Immature natural killer cell (primary cell): ENCODE data around the gene SRP68. TPM values are rescaled to one million over a fixed set of nuclear protein-coding genes. Genes with fewer than 3 reads are reported as not detected.
A peak's percentile ranks its signal among the peaks of the same experiment; 100 is the strongest.
"Not testable (repeated sequence)": the region's sequence is repeated elsewhere in the genome, so short reads cannot be mapped to it uniquely, and the experiment has no call there.

Experiments
- DNase-seq, 3 donors: peaks; one replicate each; pipeline ENCODE4 v3.0.0; 2022; ENCODE audit warnings: mixed read lengths in 1 of 3
- H3K27ac Mint-ChIP-seq, 6 donors: one replicate each; pipeline ENCODE4 v1.8.0; 2020; ENCODE audit warnings: mixed read lengths in 6 of 6, mild to moderate bottlenecking in 5 of 6, inconsistent platforms in 4 of 6, moderate library complexity in 3 of 6
- H3K27me3 Mint-ChIP-seq, 3 donors: one replicate each; pipeline ENCODE4 v1.8.0; 2020 to 2021; ENCODE audit warnings: low read depth in 3 of 3, mild to moderate bottlenecking in 3 of 3, mixed read lengths in 3 of 3, moderate library complexity in 3 of 3, inconsistent platforms in 1 of 3
- H3K36me3 Mint-ChIP-seq, 3 donors: one replicate each; pipeline ENCODE4 v1.8.0; 2020; ENCODE audit warnings: mixed read lengths in 3 of 3, inconsistent platforms in 2 of 3, mild to moderate bottlenecking in 2 of 3
- H3K4me1 Mint-ChIP-seq, 2 donors: one replicate each; pipeline ENCODE4 v1.8.0; 2020; ENCODE audit warnings: inconsistent platforms in 2 of 2, mild to moderate bottlenecking in 2 of 2, mixed read lengths in 2 of 2, moderate library complexity in 1 of 2
- H3K4me3 Mint-ChIP-seq, 5 donors: one replicate each; pipeline ENCODE4 v1.8.0; 2020; ENCODE audit warnings: mild to moderate bottlenecking in 5 of 5, mixed read lengths in 5 of 5, inconsistent platforms in 3 of 5, moderate library complexity in 3 of 5
- H3K9me3 Mint-ChIP-seq, 6 donors: one replicate each; pipeline ENCODE4 v1.8.0; 2020; ENCODE audit warnings: mild to moderate bottlenecking in 6 of 6, mixed read lengths in 6 of 6, inconsistent platforms in 4 of 6, moderate library complexity in 3 of 6
- polyA plus RNA-seq, 3 donors: library from polyadenylated mRNA; unstranded; fragments of 300-500 nt; fragmentation: Illumina TruSeq; gene quantifications; one replicate each; pipeline ENCODE4 v1.2.3, GENCODE V29; 2021

The SRP68 gene
- polyA plus RNA-seq, 3 donors from 2014 or later = 30.1 to 62.6 (median 61.0) TPM

DNA sequence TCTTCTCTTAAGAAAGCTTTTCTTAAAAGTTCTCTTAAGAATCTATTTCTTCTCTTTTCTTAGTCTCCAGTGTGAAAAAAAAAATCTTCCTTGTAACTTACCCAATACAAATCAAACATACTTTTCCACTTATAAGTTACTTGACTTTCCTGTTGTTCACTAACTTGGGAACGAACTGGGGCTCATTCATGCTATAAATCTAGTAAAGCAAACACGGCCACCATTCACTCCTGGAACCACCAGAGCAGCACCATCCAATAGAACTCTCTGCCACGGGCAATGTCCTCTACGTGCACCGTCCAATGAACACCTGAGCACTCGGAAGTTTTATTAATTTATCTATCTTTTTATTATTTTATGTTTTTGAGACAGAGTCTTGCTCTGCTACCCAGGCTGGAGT is 20.8 kb downstream of the SRP68 start:
- H3K9me3 Mint-ChIP-seq = no peaks in the 10 kb centered on the region
- H3K36me3 Mint-ChIP-seq = peaks cover 12 to 43% (median 35%) of the 10 kb centered on the region in 3 donors
- no peak overlapping the region for H3K27ac Mint-ChIP-seq
- H3K27me3 Mint-ChIP-seq = peaks cover 0 to 6% (median 3%) of the 10 kb centered on the region in 3 donors
- no peaks in the 10 kb centered on the region for H3K4me1 Mint-ChIP-seq
- no peak overlapping the region for H3K4me3 Mint-ChIP-seq
- no peak for DNase-seq

DNA sequence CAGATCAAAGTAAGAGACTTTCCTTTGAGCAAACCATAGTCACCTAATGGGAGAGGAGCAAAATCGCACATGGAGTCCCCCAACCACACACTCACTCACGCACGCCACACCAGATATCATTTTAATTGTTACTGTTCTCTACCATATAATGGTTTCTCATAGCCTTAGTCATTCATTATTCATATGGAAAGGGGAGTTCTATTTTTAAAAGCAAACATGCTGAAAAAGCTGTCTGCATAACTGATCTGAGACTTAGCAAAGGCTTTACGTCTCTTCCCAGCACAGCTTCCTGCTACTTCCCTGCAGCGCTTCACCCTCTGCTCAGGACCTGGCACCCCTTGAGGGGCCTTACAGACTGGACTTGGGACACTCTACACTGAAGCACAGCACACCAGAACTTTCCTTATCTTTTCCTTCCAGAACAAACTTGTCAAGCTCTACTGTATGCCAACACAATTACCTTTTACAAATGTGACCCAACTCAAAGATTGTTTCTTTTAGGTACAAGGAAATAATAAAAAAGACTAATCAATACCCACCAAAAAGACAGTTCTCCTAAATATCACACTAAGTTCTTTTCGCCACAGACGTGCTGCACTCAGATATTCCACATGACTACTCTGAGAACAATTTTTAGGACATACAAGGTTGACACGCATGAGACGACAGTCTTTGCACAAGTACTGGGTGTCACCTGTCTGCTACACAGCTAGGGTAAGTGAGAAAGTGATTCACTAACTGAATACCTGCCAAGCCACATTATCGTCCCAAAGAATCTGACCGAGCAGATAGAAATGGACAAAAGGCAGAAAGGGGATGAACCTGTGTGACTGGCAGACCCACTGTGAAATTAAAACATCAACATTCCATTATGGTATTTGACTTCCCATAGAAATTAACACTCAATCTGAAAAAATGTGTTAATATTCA is 21.5 kb downstream of the SRP68 start:
- Mint-ChIP-seq H3K4me1 (no peaks in the 10 kb centered on the region), H3K4me3 (no peak overlapping the region), H3K36me3 (peaks cover 14 to 38% (median 32%) of the 10 kb centered on the region in 3 donors), H3K27ac (no peak overlapping the region), H3K9me3 (no peaks in the 10 kb centered on the region), H3K27me3 (peaks cover 0 to 5% (median 3%) of the 10 kb centered on the region in 3 donors)
- no peak for DNase-seq

DNA sequence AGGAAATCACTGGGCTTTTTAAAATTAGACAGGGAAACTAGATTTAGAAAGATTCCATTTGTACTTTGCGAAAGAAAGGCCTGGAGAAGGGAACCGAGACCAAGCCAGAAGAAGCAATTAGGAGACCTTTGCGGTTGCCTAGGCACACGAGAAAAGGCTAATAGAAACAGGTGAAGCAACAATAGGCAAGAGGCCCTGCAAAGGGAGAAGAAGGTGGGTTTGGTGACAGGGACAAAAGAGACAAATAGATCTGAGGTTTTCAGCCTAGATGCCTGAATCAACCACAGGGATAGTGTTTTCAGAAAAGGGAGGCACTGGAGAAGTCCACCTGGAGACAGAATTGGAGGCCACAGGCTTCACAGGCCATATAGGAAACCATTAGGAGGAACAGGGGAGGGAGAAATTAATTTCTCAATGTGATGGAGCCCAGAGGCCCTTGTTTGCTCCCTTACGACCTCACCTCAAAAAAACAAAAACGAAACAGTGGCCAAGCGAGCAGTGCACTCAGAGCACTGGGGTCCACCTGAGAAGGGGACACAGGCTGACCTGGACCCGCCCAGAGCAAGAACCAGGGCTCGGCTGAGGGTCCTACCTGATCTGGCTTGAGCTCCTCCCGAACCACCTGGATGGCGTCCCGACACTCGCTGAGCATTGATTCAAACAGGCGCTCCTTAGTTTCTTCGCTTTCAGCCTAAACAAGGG is 22.3 kb downstream of the SRP68 start:
- Mint-ChIP-seq H3K36me3 (peaks cover 21 to 46% (median 39%) of the 10 kb centered on the region in 3 donors), H3K27me3 (peaks cover 0 to 5% (median 3%) of the 10 kb centered on the region in 3 donors), H3K9me3 (no peaks in the 10 kb centered on the region), H3K4me1 (no peaks in the 10 kb centered on the region), H3K27ac (peak overlapping the region in 2 of 6 donors; percentile 15 to 51), H3K4me3 (no peak overlapping the region)
- no peak for DNase-seq

DNA sequence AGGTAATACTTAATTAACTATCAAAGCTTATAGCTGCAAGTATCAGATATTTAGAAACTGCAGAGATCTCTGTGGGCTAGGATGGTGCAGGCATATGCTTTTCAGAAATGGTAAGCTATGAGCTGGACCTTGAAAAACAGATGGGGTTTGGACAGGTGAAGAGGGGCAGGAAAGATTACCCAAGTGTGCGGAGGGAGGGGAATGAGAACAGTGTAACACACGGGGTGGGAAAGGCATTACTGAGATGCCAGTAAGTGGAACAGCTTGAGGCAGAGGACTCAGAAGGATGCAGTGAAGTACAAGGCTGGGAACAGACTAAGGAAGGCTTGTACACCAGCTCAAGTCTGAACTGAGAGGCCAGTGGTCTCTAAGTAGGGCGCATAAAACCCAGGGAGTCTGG is 23.1 kb downstream of the SRP68 start:
- H3K4me1 Mint-ChIP-seq = no peaks in the 10 kb centered on the region
- H3K36me3 Mint-ChIP-seq = peaks cover 24 to 53% (median 43%) of the 10 kb centered on the region in 3 donors
- DNase-seq = no peak
- no peak overlapping the region for H3K27ac Mint-ChIP-seq
- H3K27me3 Mint-ChIP-seq = peaks cover 0 to 5% (median 3%) of the 10 kb centered on the region in 3 donors
- no peaks in the 10 kb centered on the region for H3K9me3 Mint-ChIP-seq
- no peak overlapping the region for H3K4me3 Mint-ChIP-seq

DNA sequence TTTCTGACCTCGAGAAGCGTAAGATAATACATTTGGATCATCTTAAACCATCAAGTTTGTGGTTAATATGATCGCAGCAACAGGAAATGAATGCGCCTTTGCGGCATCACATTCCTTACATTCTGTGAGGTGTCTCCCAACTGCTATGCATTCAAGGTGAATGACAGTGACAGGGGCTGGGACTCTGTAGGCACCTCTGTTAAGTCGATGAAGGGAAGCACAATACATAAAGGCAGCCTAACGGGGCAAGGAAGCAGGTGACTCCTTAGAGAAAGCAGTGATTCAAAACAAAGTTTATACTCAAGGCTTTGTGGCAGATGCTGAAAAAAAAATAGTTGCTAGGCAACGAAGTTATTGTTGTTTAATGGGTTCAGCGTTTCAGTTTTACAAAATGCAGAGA is 23.6 kb downstream of the SRP68 start:
- Mint-ChIP-seq H3K9me3 (no peaks in the 10 kb centered on the region), H3K4me3 (no peak overlapping the region), H3K27ac (no peak overlapping the region), H3K4me1 (no peaks in the 10 kb centered on the region), H3K36me3 (peaks cover 29 to 53% (median 44%) of the 10 kb centered on the region in 3 donors), H3K27me3 (peaks cover 0 to 5% (median 3%) of the 10 kb centered on the region in 3 donors)
- DNase-seq = no peak

DNA sequence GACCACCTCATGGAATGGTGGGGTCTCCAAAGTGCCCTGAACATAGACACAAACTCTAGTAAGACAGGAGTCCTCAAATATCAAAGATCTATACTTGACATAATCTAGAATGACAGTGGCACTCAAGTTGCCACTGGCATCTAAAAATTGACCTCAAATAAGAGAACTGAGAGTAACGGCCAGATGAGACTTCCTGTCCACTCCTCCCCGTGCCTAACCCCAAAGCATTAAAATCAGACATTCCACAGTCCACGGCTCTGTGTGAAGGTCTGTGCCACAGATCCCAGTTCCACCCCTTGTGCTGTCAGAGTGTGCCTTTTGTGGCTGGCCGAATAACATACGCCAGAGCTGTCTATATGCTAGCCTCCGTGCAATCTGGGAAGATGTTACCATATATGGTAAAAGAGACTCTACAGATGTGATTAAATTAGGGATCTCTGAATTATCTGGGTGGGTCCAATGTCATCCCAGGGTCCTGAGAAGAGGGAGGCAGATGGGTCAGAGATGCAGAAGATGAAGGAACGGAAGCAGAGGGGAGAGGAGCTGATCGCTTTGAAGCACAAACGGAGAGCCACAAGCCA is 24.2 kb downstream of the SRP68 start:
- H3K4me1 Mint-ChIP-seq = no peaks in the 10 kb centered on the region
- H3K9me3 Mint-ChIP-seq = no peaks in the 10 kb centered on the region
- H3K27me3 Mint-ChIP-seq = peaks cover 0 to 6% (median 5%) of the 10 kb centered on the region in 3 donors
- DNase-seq = no peak
- no peak overlapping the region for H3K4me3 Mint-ChIP-seq
- peak overlapping the region in 2 of 6 donors; percentile 16 to 57 for H3K27ac Mint-ChIP-seq
- H3K36me3 Mint-ChIP-seq = peaks cover 33 to 54% (median 47%) of the 10 kb centered on the region in 3 donors

DNA sequence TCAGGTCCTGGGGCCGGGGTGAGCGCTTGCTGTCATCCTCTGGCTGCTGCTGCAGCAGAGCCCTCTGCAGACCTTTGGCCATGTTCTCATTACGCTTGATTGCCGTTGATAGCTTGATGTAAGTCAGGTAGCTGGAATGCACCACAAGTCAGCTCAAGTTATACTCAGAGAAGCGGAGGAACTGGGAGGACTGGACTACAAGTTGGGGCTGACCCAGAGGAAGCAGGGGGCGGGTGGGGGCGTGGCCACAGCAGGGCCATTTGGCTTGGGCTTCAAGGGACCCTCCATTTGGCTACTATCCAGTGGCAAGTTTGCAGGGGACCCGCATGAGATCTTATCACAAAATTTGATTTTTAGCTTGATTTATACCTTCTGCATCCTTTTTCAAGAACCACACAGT is 26.3 kb downstream of the SRP68 start:
- Mint-ChIP-seq H3K36me3 (peaks cover 33 to 55% (median 43%) of the 10 kb centered on the region in 3 donors), H3K9me3 (no peaks in the 10 kb centered on the region), H3K4me1 (no peaks in the 10 kb centered on the region), H3K27ac (no peak overlapping the region), H3K4me3 (no peak overlapping the region), H3K27me3 (peaks cover 0 to 6% (median 5%) of the 10 kb centered on the region in 3 donors)
- DNase-seq = no peak

DNA sequence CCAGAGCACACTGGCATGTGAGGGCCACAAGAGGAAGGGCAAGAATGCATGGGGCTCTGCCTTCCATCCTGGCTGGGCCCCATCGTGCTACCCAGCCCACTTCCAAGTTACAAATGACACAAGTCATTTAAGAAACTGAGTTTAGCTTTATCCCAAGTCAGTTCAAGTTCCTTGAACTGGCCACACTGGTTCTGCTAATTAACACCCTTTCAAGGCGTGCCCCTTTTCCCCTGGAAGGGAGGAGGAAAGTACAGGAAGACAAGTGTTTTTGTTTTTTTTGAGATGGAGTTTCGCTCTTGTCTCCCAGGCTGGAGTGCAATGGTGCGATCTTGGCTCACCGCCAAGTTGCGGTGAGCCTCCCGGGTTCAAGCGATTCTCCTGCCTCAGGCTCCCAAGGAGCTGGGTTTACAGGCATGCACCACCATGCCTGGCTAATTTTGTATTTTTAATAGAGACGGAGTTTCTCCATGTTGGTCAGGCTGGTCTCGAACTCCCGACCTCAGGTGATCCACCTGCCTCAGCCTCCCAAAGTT is 27.8 kb downstream of the SRP68 start:
- H3K27ac Mint-ChIP-seq, DNase-seq, H3K4me3 Mint-ChIP-seq, H3K9me3 Mint-ChIP-seq, H3K27me3 Mint-ChIP-seq, H3K4me1 Mint-ChIP-seq: not testable (repeated sequence)
- H3K36me3 Mint-ChIP-seq = peaks cover 33 to 56% (median 42%) of the 10 kb centered on the region in 3 donors

DNA sequence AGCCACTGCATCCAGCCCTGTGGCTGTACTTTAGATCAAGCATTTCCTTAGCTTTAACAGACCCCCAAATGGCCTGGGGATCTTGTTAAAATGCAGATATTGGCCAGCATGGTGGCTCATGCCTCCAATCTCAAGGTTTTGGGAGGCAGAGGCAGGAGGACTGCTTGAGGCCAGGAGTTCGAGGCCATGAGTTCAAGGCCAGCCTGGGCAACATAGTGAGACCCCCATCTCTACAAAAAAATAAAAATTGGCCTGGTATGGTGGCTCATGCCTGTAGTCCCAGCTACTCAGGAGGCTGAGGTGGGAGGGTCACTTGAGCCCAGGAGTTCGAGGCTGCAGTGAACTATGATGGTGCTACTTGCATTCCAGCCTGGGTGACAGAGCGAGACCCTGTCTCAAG is 29.4 kb downstream of the SRP68 start:
- not testable (repeated sequence) for H3K27me3 Mint-ChIP-seq, DNase-seq, H3K9me3 Mint-ChIP-seq, H3K4me3 Mint-ChIP-seq, H3K4me1 Mint-ChIP-seq, H3K27ac Mint-ChIP-seq
- peaks cover 28 to 56% (median 48%) of the 10 kb centered on the region in 3 donors for H3K36me3 Mint-ChIP-seq

DNA sequence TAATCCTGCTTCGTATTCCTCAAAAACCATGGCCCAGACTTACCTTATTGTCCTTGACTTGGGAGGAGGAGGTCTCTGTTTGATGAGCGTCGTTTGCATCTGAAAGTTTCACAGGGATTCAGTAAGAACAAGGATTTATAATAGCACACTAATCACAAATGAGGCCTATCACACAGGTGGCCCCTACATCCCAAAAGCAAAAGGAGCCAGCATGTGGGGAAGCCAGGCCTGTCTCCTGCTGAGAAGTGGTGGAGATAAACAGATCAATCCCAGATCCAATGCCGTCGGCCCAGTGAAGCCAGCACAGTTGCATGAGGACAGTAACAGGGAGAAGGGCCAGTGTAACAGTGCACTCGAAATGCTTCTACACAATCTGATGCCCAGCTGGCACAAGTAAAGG is 31.9 kb downstream of the SRP68 start:
- H3K27ac Mint-ChIP-seq = peak overlapping the region in 2 of 6 donors; percentile 31 to 69

DNA sequence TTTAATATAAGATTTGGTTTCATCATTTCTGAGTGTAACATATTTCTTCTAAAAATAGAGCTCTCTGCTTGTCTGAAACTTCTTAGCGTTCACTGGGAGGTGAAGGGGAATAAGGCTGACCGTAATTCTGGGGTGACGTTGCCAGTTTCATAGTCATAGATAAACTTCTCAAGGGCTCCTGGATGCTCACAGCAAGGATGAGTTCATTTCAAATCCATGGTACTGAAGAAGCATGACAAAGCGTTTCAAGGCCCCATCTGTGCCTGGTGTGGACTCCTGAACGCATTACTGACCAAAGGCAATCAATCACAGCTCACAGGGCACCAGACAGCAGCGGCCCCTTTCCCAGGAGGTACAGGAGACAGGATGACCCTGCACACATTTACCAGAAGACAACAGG is 33.2 kb downstream of the SRP68 start:
- H3K27me3 Mint-ChIP-seq = peaks cover 0 to 3% (median 2%) of the 10 kb centered on the region in 3 donors
- H3K4me3 Mint-ChIP-seq = no peak overlapping the region
- no peaks in the 10 kb centered on the region for H3K9me3 Mint-ChIP-seq
- no peak for DNase-seq
- H3K4me1 Mint-ChIP-seq = peaks cover 0 to 1% of the 10 kb centered on the region in 2 donors
- H3K27ac Mint-ChIP-seq = no peak overlapping the region
- peaks cover 13 to 37% (median 30%) of the 10 kb centered on the region in 3 donors for H3K36me3 Mint-ChIP-seq

More for the DNA sequence above, 31.9 kb downstream of the SRP68 start:
- Mint-ChIP-seq H3K36me3 (peaks cover 20 to 49% (median 39%) of the 10 kb centered on the region in 3 donors), H3K9me3 (no peaks in the 10 kb centered on the region), H3K4me1 (no peaks in the 10 kb centered on the region), H3K27me3 (peaks cover 0 to 3% (median 2%) of the 10 kb centered on the region in 3 donors), H3K4me3 (no peak overlapping the region)
- DNase-seq = no peak

DNA sequence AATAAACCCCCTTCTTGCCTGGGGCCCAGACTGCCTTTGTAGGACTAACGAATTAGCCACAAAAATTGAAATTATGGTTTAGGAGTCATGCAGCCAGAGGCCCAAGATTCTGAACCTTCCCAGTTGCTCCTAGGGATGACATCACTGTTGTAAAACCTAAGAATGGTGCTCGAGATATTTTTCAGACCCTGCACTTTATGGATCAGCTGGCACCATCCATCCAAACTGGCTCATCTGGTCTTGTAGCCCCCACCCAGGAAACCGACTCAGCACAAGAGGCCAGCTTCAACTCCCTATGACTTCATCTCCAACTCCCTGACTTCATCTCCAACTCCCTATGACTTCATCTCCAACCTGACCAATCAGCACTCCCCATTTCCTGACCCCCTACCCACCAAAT is 34.3 kb downstream of the SRP68 start:
- Mint-ChIP-seq H3K4me3 (no peak overlapping the region), H3K4me1 (peaks cover 0 to 1% of the 10 kb centered on the region in 2 donors), H3K9me3 (no peaks in the 10 kb centered on the region), H3K27me3 (peaks cover 0 to 2% (median 0%) of the 10 kb centered on the region in 3 donors), H3K36me3 (peaks cover 5 to 27% (median 23%) of the 10 kb centered on the region in 3 donors), H3K27ac (peak overlapping the region in 2 of 6 donors; percentile 12 to 58)
- no peak for DNase-seq

DNA sequence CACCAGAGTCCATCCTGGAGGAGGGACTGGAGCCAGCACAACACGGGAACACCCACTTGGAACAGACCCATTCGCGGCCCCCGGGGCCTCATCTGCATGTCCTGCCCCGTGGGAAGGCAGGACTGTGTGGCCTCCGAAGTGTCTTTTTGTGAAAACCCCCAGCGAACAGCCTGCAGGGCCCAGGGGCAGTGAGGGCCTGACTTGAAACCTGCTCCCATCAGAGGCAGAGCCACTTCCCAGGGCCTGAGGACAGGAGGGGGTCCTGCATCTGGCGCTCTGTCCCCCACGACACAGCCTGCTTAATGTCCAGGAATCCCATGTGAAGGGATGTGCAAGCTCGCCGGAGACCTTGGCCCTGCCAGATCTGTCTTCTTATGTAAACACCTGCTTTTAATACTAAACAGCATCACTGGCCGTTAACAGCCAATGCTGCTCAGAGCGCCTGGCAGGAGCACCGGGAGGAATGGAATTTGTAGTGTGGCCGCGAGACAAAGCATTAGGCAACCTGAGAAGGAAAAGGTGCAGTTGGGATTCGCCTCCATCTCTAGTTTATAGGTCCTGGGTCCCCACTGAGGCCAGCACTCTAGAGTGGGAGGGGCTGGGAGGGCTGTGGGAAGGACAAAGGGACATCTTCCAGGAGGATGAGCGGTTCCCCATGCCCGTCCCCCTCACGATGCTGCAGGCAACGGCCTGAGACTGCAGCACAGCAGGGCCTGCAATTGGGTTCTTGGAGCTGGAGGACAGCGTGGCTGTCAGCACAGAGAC is 35.6 kb downstream of the SRP68 start:
- Mint-ChIP-seq H3K36me3 (peaks cover 5 to 27% (median 23%) of the 10 kb centered on the region in 3 donors), H3K9me3 (no peaks in the 10 kb centered on the region), H3K27ac (peak overlapping the region in 2 of 6 donors; percentile 16 to 26), H3K4me3 (no peak overlapping the region), H3K27me3 (peaks cover 0 to 2% (median 0%) of the 10 kb centered on the region in 3 donors), H3K4me1 (peaks cover 0 to 1% of the 10 kb centered on the region in 2 donors)
- DNase-seq = no peak
